Skeletal muscle tissue (tissue), 4 donors: ENCODE data around the gene BICDL2. TPM values are rescaled to one million over a fixed set of nuclear protein-coding genes. Genes with fewer than 3 reads are reported as not detected.

ENCODE experiments used
- H3K27ac ChIP-seq: one replicate; pipeline ENCODE4 v1.7.0; 2013; ENCODE audit warnings: mild to moderate bottlenecking, low read depth, low read length, inconsistent platforms
- H3K27me3 ChIP-seq, 3 donors: one replicate each; pipeline ENCODE4 v1.7.0; 2013; ENCODE audit warnings: low read length in 3 of 3; ENCODE audit not compliant: control insufficient read depth in 3 of 3, insufficient read depth in 3 of 3
- H3K36me3 ChIP-seq, 3 donors: one replicate each; pipeline ENCODE4 v1.7.0; 2013; ENCODE audit warnings: low read length in 3 of 3; ENCODE audit not compliant: control insufficient read depth in 3 of 3, insufficient read depth in 3 of 3
- H3K4me1 ChIP-seq, 3 donors: one replicate each; pipeline ENCODE4 v1.7.0; 2013; ENCODE audit warnings: low read length in 3 of 3, mild to moderate bottlenecking in 3 of 3; ENCODE audit not compliant: control insufficient read depth in 3 of 3, insufficient read depth in 3 of 3
- H3K4me3 ChIP-seq, 3 donors: one replicate each; pipeline ENCODE4 v1.7.0; 2013; ENCODE audit warnings: low read length in 3 of 3
- H3K9ac ChIP-seq, 3 donors: one replicate each; pipeline ENCODE4 v1.7.0; 2013; ENCODE audit warnings: low read length in 3 of 3, mild to moderate bottlenecking in 3 of 3, moderate library complexity in 2 of 3, low read depth in 1 of 3
- H3K9me3 ChIP-seq, 3 donors: one replicate each; pipeline ENCODE4 v1.7.0; 2013; ENCODE audit warnings: low read length in 3 of 3; ENCODE audit not compliant: control insufficient read depth in 3 of 3
- total RNA-seq: library from RNA; depleted of rRNA; stranded (reverse); fragments of >200 nt; gene quantifications from one replicate; pipeline ENCODE4 v1.2.3, GENCODE V29; 2014
- donor health status: Osteomylitis.

Gene BICDL2
- total RNA-seq, 1 donor from 2014 or later, result not detected

DNA sequence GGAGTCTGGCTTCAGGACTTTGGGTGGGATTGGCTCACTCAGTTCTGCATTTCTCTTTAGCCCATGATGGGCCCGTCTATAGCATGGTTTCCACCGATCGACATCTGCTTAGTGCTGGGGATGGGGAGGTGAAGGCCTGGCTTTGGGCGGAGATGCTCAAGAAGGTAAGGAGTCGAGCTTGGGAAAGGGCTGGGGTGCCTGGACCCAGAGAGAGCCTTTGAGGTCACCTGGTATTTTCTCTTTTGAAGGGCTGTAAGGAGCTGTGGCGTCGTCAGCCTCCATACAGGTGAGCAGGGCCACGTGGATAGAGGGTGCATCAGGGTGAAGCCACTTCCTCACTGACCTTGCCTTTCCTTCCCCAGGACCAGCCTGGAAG, 10.8 kb downstream of the BICDL2 start:
- H3K4me1 ChIP-seq, result peaks cover 30 to 46% (median 38%) of the 10 kb centered on the region in 3 donors
- H3K27ac ChIP-seq, result no peak overlapping the region
- no peak overlapping the region for H3K9ac ChIP-seq
- H3K9me3 ChIP-seq, result no peaks in the 10 kb centered on the region
- peaks cover 14 to 23% (median 19%) of the 10 kb centered on the region in 3 donors for H3K36me3 ChIP-seq
- no peak overlapping the region for H3K4me3 ChIP-seq
- H3K27me3 ChIP-seq, result peaks cover 23 to 25% (median 25%) of the 10 kb centered on the region in 3 donors

DNA sequence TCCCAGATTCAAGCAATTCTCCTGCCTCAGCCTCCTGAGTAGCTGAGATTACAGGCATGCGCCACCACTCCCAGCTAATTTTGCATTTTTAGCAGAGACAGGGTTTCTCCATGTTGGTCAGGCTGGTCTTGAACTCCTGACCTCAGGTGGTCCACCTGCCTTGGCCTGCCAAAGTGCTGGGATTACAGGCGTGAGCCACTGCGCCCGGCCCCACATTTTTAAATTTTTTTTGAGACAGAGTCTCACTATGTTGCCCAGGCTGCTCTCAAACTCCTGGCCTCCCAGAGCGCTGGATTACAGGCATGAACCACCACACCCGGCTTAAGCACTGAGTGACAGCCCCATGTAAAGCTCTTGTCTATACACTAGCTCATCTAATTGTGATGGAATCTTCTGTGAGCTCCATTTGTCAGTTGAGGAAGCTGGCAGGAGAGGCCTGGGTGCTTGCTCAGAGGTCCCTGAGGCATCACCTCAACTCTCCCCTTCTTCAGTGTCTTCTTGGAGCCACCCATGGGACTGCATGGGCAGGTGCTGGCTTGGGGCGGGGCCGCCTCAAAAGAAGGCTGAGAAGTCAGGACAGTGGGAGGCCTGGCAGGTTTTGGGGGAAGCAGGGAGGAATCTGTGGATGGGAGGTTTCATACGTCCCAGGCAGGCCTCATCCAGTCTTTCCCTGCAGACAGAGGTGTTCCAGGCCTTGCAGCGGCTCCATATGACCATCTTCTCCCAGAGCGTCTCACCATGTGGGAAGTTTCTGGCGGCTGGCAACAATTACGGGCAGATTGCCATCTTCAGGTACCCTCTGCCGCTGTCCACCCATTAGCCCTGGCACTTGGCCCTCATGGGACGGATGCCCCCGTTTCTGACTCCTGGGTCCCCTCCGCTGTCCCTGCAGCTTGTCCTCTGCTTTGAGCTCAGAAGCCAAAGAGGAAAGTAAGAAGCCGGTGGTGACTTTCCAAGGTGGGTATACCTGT, 11.4 kb downstream of the BICDL2 start:
- Histone ChIP-seq H3K9me3 (no peaks in the 10 kb centered on the region), H3K9ac (no peak overlapping the region), H3K27me3 (peaks cover 18 to 19% (median 19%) of the 10 kb centered on the region in 3 donors), H3K27ac (no peak overlapping the region), H3K36me3 (peaks cover 14 to 23% (median 19%) of the 10 kb centered on the region in 3 donors), H3K4me1 (peaks cover 34 to 50% (median 40%) of the 10 kb centered on the region in 3 donors), H3K4me3 (no peak overlapping the region)

DNA sequence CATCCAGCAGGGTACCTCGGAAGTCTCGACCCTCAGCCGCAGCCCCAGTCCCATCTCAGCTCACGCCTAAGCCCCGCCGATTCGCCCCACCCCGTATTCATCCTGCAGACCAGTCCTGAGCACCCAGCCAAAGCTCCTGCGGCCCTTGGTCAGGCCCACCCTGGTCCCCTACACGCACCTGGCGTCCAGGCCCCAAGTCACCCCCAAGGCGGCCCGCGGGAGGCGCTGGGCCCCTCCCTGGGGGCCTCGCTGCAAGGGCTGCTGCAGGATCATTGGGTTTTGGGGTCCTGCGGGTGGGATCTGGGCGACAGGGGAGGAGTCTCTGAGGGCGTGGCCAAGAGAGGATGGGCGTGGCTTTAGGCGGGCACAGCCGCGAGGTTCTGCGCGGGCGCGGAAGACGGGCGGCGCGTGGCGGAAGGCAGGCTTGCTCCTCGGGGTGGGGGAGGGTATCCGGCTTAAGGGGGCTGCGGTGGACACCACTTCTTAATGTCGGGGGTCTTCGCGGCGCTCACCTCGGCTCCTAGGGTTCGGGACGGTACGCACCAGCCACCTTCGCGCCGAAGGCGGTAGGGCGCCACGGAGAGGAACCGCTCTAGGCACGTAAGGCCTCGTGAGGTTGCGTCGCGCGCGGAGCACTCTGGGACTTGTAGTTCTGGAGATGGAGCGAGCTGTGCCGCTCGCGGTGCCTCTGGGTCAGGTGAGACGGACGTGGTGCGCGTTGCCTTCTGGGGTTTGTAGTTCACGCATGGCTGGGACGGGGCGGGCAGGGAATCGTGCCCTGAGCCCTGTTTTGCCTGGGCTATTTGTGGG, 12.9 kb downstream of the BICDL2 start, which contains the start of the genes HCFC1R1 and THOC6:
HCFC1R1 (minus strand) TSS at position 274 of the 810 bp plus-strand sequence; CDS start at position 273, 1 bp downstream.
THOC6 (plus strand) TSS at position 367 of the 810 bp plus-strand sequence; CDS start at position 659, 292 bp downstream.
- H3K4me1 ChIP-seq, result peaks cover 36 to 48% (median 38%) of the 10 kb centered on the region in 3 donors
- H3K9me3 ChIP-seq, result no peaks in the 10 kb centered on the region
- H3K27me3 ChIP-seq, result peaks cover 3 to 4% (median 4%) of the 10 kb centered on the region in 3 donors
- peak within 1 kb of the TSS; percentile 97 for H3K27ac ChIP-seq
- peak within 1 kb of the TSS; percentile 85 to 96 (median 92) for H3K4me3 ChIP-seq
- H3K9ac ChIP-seq, result peak within 1 kb of the TSS; percentile 85 to 95 (median 89)
- peaks cover 14 to 23% (median 19%) of the 10 kb centered on the region in 3 donors for H3K36me3 ChIP-seq

DNA sequence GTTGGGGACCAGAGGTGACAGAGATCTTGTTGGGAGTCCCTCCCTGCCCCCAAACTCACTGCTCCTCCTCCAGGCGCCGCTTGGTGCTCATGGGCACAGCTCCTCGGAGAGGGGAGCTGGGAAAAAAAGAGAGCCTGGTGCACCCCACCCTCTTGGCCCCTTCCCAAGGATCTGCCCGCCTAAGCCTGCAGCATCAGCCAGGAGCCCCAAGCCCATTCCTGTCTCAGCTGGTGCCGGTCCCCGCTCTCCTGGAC, 13.4 kb downstream of the BICDL2 start:
- peak overlapping the region; percentile 85 to 95 (median 89) for H3K9ac ChIP-seq
- peak overlapping the region; percentile 85 to 96 (median 92) for H3K4me3 ChIP-seq
- peaks cover 33 to 43% (median 38%) of the 10 kb centered on the region in 3 donors for H3K4me1 ChIP-seq
- peak overlapping the region; percentile 97 for H3K27ac ChIP-seq
- no peaks in the 10 kb centered on the region for H3K9me3 ChIP-seq
- peaks cover 4% of the 10 kb centered on the region in 3 donors for H3K27me3 ChIP-seq
- peaks cover 14 to 23% (median 19%) of the 10 kb centered on the region in 3 donors for H3K36me3 ChIP-seq

DNA sequence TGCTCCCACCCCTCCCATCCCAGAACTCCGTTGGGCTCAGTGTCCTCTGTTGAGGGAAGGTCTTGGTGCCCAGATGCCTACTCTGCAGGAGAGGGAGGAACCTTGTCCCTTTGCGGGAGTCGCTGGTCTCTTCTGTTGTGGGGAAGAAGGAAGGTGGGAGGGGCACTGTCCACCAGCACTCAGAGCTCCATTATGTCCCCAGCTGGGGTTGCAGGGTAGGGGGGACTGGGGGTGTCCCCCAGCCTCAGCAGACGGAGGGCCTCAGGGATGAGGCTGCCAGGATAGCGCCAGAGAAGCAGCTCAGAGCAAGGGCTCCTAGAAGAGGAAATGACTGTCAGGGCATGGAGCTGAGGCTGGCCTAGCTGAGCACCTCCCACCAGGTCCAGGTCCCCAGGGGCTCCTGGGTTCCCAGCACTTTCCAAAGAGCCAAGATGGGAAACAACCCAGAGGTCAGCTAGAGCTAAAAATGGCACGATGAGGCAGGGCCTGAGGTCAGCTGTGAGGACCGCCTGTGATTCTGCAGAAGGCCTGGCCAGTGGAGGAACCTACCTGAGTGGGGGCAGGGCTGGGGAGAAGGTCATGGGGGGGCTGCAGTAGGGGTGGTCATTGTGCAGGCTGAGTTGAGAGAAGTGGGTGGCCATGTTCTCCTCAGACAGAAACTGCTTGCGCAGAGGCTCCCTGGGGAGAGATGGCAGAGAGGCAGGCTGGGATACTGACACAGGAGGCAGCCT, 13.9 kb downstream of the BICDL2 start:
- H3K4me1 ChIP-seq, result peaks cover 35 to 47% (median 38%) of the 10 kb centered on the region in 3 donors
- H3K9ac ChIP-seq, result peak overlapping the region; percentile 85 to 95 (median 89)

DNA sequence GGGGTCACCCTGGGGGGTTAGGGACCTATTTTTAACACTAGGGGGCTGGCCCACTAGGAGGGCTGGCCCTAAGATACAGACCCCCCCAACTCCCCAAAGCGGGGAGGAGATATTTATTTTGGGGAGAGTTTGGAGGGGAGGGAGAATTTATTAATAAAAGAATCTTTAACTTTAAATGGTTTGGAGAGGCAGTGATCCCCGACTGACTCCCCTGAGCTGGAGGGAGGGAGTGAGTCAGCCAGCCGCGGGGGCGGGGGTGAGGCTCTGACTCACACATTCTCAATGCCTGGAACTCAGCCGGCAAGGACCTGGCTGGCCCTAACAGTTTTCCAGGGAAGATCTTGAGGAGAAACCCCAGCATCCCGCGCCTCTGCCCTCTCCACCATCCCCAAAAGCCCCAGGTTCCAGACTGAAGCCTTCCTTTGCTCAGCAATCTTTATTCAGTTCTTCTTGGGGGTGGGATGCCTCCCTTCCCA, 14.5 kb downstream of the BICDL2 start:
- peaks cover 8 to 12% (median 9%) of the 10 kb centered on the region in 3 donors for H3K27me3 ChIP-seq
- peaks cover 35 to 48% (median 38%) of the 10 kb centered on the region in 3 donors for H3K4me1 ChIP-seq
- peak overlapping the region; percentile 85 to 95 (median 89) for H3K9ac ChIP-seq
- peak overlapping the region; percentile 97 for H3K27ac ChIP-seq
- no peaks in the 10 kb centered on the region for H3K9me3 ChIP-seq
- H3K36me3 ChIP-seq, result peaks cover 14 to 22% (median 16%) of the 10 kb centered on the region in 3 donors
- H3K4me3 ChIP-seq, result peak overlapping the region; percentile 85 to 96 (median 92)

More for the DNA sequence above, 13.9 kb downstream of the BICDL2 start:
- Histone ChIP-seq H3K27me3 (peaks cover 8 to 9% (median 9%) of the 10 kb centered on the region in 3 donors), H3K36me3 (peaks cover 14 to 23% (median 19%) of the 10 kb centered on the region in 3 donors), H3K4me3 (peak overlapping the region; percentile 85 to 96 (median 92)), H3K27ac (peak overlapping the region; percentile 97), H3K9me3 (no peaks in the 10 kb centered on the region)

DNA sequence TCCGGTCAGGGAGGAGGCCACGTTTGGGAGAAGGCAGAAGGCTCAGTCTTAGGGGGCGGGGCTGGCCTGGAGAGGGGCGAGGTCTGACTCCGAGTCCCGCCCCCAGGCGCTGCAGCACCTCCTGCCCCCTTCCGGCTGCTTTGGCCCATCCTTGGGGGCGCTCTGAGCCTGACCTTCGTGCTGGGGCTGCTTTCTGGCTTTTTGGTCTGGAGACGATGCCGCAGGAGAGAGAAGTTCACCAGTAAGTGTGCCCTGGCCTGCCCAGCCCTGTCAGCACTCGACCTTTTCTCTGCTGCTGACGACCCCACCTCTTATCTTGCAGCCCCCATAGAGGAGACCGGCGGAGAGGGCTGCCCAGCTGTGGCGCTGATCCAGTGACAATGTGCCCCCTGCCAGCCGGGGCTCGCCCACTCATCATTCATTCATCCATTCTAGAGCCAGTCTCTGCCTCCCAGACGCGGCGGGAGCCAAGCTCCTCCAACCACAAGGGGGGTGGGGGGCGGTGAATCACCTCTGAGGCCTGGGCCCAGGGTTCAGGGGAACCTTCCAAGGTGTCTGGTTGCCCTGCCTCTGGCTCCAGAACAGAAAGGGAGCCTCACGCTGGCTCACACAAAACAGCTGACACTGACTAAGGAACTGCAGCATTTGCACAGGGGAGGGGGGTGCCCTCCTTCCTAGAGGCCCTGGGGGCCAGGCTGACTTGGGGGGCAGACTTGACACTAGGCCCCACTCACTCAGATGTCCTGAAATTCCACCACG, 15.1 kb downstream of the BICDL2 start:
- H3K27ac ChIP-seq, result peak overlapping the region; percentile 97
- peaks cover 9 to 14% (median 12%) of the 10 kb centered on the region in 3 donors for H3K27me3 ChIP-seq
- H3K36me3 ChIP-seq, result peaks cover 7 to 16% (median 11%) of the 10 kb centered on the region in 3 donors
- H3K9ac ChIP-seq, result peak overlapping the region; percentile 65 to 95 (median 82)
- no peaks in the 10 kb centered on the region for H3K9me3 ChIP-seq
- H3K4me3 ChIP-seq, result peak overlapping the region; percentile 60 to 85 (median 81)
- peaks cover 35 to 48% (median 38%) of the 10 kb centered on the region in 3 donors for H3K4me1 ChIP-seq

DNA sequence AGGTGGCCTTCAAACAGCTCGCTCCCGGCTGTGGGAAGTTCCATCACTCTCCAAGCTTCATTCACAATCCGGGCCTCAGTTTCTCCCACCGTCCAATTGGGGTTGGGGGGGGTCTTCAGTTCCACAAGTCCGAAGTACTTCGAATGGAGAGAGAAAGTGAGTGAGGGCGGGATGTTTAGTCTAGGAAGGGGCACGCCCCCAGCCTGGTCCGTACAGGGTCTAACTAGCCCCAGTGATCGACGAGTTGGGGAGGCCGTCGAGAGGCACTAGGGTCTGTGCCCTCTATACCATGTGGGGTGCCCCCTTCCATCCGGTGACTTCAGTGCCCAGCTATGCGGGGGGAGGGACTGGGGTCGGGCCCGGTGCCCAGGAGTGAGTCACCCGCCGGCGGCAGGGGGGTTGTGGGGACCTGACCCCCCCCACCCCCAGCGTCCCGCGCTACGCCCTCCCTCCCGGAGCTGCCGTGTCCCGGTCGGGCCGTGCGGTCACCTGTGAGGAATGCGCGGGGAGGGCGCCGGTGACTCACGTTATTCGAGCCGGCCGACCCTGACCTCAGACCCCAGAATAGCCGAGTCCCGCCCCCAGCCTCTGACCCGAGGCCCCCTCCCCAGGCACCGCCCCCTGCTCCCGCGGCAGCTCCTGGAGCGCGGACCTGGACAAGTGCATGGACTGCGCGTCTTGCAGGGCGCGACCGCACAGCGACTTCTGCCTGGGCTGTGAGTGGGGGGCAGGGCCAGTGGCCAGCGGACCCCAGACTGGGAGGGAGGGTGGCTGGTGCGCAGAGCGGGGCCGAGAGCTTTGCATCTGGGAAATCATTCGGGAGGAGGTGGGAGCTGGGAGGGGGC, 15.9 kb downstream of the BICDL2 start:
- Histone ChIP-seq H3K27me3 (peaks cover 9 to 14% (median 12%) of the 10 kb centered on the region in 3 donors), H3K36me3 (peaks cover 0 to 8% (median 3%) of the 10 kb centered on the region in 3 donors), H3K9ac (peak overlapping the region; percentile 82 to 95 (median 87)), H3K27ac (peak overlapping the region; percentile 97), H3K4me3 (peak overlapping the region; percentile 71 to 85 (median 81)), H3K4me1 (peaks cover 35 to 48% (median 38%) of the 10 kb centered on the region in 3 donors), H3K9me3 (no peaks in the 10 kb centered on the region)
